AG20443 (cell line): ENCODE results near the gene HMCN1.

Source experiments
- DNase-seq: peaks from one replicate; pipeline ENCODE4 v3.0.0; 2012; ENCODE audit warnings: low spot score, mixed read lengths

HMCN1 gene

GRCh38 chr1:185804608-185805007 lies 70.4 kb downstream of the HMCN1 start:
- no peak for DNase-seq

- no peak for DNase-seq
These were observed 73.1 kb downstream of the HMCN1 start for GRCh38 chr1:185807275-185807674.

GRCh38 chr1:185808631-185809030 lies 74.4 kb downstream of the HMCN1 start:
- no peak for DNase-seq

GRCh38 chr1:185811073-185811709 lies 77.0 kb downstream of the HMCN1 start:
- DNase-seq = no peak

- DNase-seq = no peak
These were observed 78.7 kb downstream of the HMCN1 start for GRCh38 chr1:185812934-185813333.

- DNase-seq = no peak
These were observed 79.3 kb downstream of the HMCN1 start for GRCh38 chr1:185813401-185813979.

- peak; percentile 23 for DNase-seq
These were observed 82.3 kb downstream of the HMCN1 start for GRCh38 chr1:185816460-185816859.

- no peak for DNase-seq
These were observed 85.6 kb downstream of the HMCN1 start for GRCh38 chr1:185819798-185820197.

- no peak for DNase-seq
These were observed 87.6 kb downstream of the HMCN1 start for GRCh38 chr1:185821612-185822385.

GRCh38 chr1:185823467-185823866 lies 89.3 kb downstream of the HMCN1 start:
- DNase-seq = no peak

- no peak for DNase-seq
These were observed 89.9 kb downstream of the HMCN1 start for GRCh38 chr1:185824106-185824505.

GRCh38 chr1:185825556-185825955 lies 91.4 kb downstream of the HMCN1 start:
- peak; percentile 45 for DNase-seq

GRCh38 chr1:185834371-185834905 lies 100.2 kb downstream of the HMCN1 start:
- no peak for DNase-seq

- DNase-seq = no peak
These were observed 101.0 kb downstream of the HMCN1 start for GRCh38 chr1:185835191-185835590.

GRCh38 chr1:185837711-185838110 lies 103.5 kb downstream of the HMCN1 start:
- DNase-seq = no peak

GRCh38 chr1:185838111-185838510 lies 103.9 kb downstream of the HMCN1 start:
- no peak for DNase-seq

- no peak for DNase-seq
These were observed 106.7 kb downstream of the HMCN1 start for GRCh38 chr1:185840880-185841279.

GRCh38 chr1:185843297-185843869 lies 109.2 kb downstream of the HMCN1 start:
- DNase-seq = no peak

GRCh38 chr1:185843986-185844385 lies 109.8 kb downstream of the HMCN1 start:
- peak; percentile 13 for DNase-seq

- DNase-seq = peak; percentile 70
These were observed 112.7 kb downstream of the HMCN1 start for GRCh38 chr1:185846672-185847444.

- DNase-seq = no peak
These were observed 114.8 kb downstream of the HMCN1 start for GRCh38 chr1:185849014-185849413.

GRCh38 chr1:185850366-185850765 lies 116.2 kb downstream of the HMCN1 start:
- peak; percentile 41 for DNase-seq
